NCI-H2107 (cell line): Measurements from ENCODE around the gene SEL1L3.
A peak's percentile ranks its signal among the peaks of the same experiment; 100 is the strongest.

ENCODE experiments used
- DNase-seq: peaks from one replicate; lab custom pipeline; 2025; lab: John Stamatoyannopoulos, UW

SEL1L3 gene

DNA sequence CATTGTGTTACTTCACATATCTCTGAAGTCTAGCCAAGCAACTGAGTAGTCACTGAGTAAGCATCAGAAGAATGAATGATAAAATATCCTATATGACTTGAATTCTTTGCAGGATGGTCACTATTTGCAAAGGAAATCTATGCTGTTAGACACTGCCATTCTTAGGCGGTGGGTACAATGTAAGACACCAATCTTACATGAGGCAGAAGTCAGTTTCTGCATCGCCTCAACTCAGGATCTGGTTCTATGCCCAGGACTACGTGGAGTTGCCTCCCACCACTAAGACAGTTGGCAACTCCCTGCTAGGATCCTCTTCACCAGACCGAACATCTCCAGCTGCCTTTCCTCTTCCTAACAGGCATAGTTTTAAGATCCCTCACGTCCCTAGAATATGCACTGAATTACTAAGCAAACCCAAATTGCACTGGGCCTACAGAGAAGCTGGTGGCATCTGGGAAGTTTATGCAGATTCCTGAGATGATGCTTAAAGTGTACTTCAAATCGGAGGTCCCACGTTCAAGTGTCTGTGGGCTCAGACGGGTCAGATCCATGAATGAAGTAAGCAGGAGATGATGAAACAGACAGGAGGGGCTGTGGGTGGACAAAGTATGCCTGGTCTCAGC lies 45.6 kb downstream of the SEL1L3 start:
- DNase-seq: no peak

DNA sequence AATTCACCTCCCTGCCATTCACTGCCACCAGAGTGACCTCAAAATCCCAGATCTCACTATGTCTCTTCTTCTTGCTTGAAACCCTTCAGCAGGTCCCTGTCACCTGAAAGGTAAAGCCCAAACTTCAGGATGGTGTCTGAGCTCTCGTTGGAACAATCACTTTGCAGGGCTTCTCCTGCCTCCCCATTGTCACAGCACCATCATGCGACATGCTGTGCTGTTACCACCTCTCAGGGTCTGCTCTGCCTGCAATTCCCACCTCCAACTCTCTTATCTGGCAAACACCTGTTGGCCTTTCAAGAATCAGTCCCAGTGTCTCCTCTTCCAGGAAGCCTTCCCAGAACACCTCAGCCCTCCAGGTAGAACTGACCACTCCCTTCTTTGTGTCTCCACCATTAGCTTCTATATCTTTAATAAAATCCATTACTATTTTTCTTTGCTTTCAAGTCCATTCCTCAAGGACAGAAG lies 46.2 kb downstream of the SEL1L3 start:
- no peak for DNase-seq

DNA sequence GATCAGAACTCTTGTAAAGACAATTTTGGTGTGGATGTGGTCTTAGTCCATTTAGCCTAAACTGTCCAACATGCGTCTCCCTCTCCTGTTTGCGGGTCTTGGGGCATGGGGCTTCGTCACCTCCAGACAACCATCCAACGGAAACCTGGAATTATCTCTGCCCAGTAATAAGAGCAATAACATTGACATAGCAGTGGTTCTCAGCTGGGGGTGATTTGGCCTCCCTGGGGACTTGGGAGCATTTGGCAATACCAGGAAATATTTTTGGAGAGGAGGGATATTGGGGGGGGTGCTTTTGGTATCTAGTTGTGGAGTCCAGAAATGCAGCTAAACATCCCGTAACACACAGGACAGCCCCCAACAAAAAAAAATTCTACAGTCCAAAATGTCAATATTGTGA lies 47.2 kb downstream of the SEL1L3 start:
- no peak for DNase-seq

- no peak for DNase-seq
Observed at GRCh38 chr4:25814301-25815136, 48.3 kb downstream of the SEL1L3 start.

- DNase-seq: no peak
Observed at GRCh38 chr4:25813448-25814106, 49.2 kb downstream of the SEL1L3 start.

- DNase-seq: no peak
Observed at GRCh38 chr4:25811841-25812240, 50.9 kb downstream of the SEL1L3 start.

- DNase-seq: no peak
Observed at GRCh38 chr4:25811374-25811690, 51.5 kb downstream of the SEL1L3 start.

DNA sequence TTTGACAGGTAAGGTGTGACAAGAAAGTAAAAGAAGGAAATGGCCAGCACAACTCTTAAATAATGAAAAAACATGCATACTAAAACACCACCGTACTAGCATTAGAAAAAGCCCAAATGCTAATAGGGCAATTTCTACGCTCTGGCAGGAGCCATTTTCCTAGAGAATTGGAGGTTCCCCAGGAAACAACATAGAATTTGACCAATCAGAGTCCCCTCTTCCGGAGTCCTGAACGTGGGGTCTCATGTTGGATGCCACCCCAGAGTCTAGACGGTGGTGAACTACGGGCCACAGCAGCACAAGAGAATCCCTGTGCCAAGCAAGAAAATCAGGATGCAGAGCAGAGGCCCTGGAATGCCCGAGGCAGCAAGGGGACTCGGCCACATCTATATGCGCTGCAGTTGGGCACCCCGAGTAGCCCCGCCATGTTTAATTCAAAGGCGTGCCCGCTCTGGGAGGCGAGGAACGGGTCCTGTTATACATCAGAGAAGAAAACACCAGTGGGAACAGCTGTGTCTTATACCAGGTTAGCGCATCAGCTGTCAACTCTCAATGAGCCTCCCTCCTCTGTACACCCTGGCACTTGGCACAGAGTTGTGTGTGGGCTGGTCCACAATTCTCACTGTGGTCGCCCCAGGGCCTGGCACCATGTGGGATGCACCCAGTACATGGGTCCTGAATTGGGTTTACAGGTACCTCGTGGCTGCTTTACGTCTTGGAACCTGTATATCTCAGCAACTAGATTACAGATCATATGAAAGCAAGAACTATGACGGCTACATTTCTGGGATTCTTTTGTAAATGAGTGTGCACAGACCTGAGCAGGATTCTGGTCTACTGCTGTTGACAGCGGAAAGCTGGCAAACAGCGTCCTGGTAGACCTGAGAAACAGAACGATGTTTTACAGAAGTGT lies 52.1 kb downstream of the SEL1L3 start:
- no peak for DNase-seq

GRCh38 chr4:25809996-25810395 lies 52.8 kb downstream of the SEL1L3 start:
- no peak for DNase-seq

DNA sequence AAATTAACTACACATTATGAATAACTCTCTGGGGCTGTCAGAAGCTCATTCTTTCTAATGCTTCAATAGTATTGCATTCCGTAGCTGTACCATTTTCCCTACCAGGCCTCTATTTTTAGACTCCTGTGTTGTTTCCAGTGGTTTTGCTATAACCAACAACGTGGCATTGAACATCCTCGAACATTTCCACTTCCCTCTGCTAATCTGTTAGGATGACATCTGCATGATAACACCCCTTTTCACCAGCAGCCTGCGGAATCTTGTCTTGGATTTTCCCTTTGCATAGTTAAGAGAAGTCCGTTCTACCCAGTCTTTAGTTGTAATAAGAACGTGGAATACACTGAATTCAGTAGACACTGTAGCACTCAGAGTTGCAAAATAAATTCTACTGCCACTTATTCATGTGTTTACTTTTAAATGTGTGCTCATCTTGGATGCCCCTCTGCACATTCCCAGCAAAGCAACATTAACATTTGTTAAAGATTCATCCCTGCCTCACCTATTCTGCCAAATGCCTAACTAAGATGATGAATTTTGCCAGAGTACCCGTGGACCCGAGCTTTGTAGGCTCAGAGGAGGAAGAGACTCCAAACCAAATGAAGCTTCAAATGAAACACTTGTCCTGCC lies 55.6 kb downstream of the SEL1L3 start:
- DNase-seq: no peak

DNA sequence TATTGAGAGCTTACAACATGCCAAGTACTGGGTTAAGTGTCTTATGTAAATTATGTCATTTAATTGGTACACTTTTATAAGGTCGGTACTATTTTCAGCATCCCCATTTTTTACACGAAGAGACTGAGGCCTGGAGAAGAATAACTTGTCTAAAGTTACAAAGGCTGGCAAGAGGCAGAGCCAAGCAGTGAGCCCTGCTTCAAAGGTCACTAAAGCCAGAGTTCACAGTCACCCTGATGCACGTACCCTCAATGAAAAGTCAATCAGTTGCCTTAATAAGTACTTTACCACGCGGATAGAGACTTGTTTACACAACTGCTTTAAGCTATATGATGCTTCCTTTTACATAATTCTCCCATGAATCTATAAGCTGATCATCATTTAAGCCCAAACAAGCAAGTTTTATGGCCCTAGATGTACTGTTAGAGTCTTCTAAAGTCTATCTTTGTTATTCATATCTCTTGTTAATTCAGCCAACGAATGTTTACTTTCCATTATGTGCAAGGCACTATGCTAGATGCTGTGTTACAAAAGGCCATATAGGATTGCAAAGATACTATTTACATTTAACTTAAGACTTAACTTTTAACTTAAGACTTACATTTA lies 57.4 kb downstream of the SEL1L3 start:
- DNase-seq: no peak

DNA sequence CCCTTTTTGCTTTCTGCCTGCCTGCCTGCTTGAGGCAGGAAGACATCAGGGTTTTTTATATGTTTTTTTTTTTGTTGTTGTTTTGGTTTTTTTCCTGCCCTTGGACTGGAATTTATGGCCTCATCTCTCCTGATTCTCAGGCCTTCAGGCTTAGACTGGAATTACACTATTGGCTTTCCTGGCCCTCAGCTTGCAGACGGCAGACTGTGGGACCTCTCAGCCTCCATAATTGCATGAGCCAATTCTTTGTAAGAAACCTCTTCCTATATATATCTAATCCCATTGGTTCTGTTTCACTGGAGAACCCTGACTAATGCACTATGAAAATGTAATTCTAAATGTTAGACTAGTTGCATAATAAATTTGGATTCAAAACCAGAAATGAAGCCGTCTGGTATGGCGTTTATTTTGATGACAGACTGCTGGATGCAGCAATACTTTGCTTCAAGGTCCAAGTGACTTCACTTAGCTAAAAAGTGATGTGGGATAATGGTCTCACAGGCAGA lies 59.0 kb downstream of the SEL1L3 start:
- DNase-seq: no peak

DNA sequence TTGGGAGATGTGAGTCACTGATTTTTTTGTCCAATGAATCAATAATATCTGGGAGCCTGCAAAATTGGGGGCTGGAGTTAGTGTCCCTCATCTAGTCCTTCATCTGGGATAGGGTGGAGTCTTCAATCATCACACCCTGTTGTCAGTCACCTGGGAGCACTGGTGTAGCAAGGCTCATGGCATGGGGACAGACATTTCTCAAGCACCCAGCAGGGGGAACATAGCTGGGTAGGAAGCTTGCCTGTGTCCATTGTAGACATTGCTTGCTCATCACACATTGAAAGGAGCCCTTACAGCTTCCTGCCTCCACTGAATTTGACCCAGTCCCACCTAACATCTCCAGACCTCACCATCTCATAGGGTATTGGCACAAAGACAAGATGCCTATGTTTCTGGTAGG lies 61.2 kb downstream of the SEL1L3 start:
- DNase-seq: no peak

DNA sequence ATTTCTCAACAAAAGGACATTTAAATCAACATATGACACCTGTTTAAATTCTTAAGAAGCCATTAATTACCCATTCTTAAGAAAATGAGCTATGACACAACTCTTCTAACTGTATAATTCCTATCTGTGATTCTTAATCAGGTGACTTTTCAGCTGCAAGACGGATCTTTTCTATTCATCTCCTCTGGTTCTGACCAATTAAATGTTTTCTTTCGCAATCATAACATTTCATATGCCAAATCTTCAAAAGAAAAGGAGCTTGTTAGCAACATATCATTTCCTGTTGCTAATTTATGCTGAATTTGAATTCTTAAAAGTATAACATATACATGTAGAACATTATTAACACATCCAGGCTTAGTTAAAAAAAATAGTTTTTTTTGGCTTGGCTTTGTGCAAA lies 62.5 kb downstream of the SEL1L3 start:
- no peak for DNase-seq

DNA sequence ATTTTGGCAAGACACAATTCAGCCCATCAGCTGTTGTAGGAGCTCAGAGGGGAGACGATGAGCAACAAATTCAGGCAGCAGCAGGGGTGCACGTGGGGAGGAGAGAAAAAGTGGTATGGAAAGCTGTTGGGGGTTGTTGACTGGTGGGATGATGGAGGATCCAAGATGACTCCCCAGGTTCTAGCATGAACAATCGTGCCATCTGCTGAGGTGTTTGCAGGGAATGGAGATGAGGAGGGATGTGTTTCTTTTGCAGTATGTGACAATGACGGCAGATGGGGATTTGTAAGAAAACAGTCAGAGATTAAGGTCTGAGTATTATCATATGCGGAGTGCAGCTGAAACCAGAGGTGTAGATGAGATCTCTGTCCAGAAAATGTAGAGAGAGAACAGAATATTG lies 63.3 kb downstream of the SEL1L3 start:
- DNase-seq: no peak

GRCh38 chr4:25797136-25797535 lies 65.7 kb downstream of the SEL1L3 start:
- DNase-seq: no peak

GRCh38 chr4:25795566-25796454 lies 67.0 kb downstream of the SEL1L3 start:
- DNase-seq: no peak

GRCh38 chr4:25795091-25795490 lies 67.7 kb downstream of the SEL1L3 start:
- DNase-seq: no peak

DNA sequence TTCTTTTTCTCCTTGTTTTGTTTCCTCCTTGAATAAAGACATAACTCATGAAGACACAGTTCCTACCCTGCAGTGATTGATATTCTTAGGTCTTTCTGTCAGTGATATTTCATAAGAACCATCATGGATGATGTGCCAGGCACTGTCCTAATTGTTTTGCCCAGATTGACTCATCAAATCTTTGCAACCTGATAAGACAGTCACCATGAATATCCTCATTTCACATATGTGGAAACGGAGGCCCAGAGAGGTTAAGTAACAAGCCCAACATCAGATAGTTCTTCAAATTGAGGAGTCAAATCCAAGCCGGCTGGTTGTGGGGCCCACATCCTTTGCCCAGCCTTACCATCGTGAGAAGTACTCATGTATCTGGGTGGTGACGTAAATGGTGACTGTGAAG lies 69.9 kb downstream of the SEL1L3 start:
- DNase-seq: no peak

DNA sequence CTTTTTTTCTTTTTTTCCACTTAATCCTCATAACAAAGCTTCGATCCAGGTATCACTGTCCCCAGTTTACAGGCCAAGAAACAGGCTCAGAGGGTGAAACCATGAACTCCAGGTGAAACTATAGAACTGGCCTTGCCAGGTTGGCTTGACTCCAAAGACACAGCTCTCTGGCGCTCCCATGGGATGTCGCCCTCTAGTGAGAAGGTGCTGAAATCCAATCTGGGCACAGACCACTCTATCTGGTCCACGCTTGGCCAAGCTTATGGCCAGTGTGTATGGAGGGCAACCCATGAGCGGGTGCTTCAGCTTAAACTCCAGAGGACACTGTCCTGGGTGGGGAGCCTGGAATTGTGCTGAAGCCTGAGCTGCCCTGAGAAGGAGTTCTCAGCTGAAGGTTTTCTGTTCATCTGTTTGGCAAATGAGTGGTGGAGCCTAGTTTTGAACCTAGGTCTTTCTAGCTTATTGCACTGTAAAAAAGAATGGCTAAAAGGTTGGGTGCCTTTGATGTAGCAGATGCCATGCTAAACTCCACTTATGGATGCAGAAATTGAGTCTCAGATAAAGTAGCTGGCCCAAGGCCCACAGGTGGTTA lies 70.5 kb downstream of the SEL1L3 start:
- DNase-seq: peak; percentile 0
